ENCODE data around the gene INO80B. TPM values are rescaled to one million over a fixed set of nuclear protein-coding genes. Genes with fewer than 3 reads are reported as not detected.

The INO80B gene
- total RNA-seq, 1 donor from 2014 or later = 17.2 TPM

DNA sequence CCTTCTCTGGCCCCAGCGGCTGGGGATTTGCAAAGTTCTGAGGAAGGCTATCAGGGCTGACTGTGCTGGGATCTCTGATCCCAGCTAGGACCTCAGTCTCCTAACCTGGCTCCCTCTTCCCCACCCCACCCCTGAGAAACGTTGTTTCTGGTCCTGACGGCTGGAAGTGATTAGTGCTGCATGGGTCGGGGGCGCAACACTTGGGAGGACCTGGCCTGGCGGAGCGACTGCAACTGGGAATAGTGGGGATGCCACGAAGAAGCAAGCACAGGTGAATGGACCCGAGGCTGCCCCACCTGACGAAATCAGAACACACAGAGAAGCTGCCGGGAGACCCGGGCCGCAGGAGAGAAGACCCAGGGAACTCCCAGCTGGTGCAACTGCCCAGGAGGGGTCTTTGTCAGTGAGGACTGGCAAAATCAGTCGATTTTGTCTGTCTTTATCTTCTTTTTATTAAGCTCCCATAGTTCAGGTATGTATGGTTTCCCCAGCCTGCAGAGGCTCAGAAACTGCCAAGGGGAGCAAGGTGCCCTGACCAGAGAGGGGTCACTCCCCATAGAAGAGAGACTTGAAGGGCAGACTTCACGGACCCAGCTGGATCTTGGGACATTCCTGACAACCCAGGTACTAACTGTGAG, 45.2 kb downstream of the INO80B start:
- DNase-seq (ENCODE audit: extremely low read depth, low read depth, low spot score) = no peak

DNA sequence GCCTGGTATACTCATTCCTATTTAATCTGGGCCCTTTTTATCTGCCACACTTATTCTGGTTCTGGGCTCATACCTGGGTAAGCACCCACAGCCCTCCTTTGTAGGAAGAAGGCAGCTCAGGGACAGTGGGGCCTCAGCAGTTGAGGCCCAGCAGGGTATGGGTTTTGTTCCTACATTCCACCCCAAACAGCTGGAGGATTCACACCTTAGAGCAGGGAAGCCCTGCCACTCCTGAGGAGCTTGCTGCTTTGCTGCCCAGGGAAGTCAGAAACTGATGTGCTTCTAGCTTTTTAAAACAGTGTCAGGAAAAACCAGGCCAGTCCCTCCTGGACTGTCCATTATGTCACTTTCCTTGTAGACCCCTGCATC, 45.7 kb downstream of the INO80B start:
- no peak for DNase-seq (ENCODE audit: extremely low read depth, low read depth, low spot score)

DNA sequence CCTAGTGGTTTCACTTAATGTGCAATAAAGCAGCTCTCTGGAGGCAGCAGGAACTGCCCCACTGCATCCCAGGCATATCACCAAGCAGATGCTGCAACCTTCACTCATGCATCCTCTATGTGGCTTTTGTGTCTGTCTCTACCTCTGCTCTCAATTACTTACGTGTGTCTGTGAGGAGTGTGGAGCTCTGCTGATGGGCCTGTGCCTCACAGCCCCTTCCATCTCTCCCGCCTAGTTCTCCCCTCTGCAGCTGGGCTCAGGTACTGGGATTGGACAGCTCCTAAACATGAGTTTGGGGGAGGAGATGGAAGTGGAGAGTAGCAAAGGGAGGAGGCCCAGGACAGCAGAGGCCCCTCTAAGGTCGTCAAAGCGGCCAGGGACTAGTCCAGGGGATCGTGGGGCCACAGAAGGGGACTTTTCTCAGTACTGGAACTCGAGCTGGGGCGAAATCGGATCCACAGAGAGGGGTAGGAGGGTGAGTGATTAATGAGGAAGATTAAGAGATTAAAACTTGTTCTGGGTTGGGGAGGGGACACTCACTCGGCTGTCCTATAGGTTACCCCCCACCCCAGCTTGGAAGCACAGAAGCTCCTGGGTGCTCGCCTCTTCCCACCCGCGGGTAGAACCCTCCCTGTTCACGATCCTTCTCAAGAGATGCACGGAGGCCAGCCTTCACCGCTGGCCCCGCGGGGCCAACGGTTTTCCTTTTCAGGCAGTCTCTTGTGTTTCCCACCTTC, 46.6 kb downstream of the INO80B start:
- no peak for DNase-seq (ENCODE audit: extremely low read depth, low read depth, low spot score)

DNA sequence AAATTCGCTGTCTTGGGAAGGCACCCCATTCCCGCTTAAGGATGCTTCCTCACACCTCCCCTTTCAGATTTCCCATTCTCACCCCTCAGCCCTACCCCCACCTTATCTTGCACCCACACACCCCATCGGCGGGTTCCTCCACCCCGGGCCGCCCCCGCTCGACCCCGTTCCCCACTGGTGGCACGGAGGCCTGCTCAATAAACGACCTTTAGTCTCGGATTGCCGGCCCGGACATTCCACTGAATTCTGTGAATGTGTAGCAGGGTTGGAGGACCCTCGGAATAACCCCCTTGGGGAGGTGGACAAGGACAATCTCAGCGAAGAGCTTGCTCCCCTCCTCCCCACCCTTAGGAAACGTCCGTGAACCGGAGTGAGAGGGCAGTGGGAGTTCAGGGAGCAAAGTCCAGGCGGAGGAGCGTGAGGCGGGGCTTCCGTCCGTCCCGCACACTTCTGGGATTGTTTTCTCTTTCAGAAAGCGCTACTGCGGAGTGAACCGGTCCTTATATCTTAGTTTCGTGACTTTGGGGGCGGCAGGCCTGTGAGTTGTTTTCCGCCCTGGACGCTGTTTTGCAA, 47.3 kb downstream of the INO80B start:
- DNase-seq (ENCODE audit: extremely low read depth, low read depth, low spot score) = no peak

DNA sequence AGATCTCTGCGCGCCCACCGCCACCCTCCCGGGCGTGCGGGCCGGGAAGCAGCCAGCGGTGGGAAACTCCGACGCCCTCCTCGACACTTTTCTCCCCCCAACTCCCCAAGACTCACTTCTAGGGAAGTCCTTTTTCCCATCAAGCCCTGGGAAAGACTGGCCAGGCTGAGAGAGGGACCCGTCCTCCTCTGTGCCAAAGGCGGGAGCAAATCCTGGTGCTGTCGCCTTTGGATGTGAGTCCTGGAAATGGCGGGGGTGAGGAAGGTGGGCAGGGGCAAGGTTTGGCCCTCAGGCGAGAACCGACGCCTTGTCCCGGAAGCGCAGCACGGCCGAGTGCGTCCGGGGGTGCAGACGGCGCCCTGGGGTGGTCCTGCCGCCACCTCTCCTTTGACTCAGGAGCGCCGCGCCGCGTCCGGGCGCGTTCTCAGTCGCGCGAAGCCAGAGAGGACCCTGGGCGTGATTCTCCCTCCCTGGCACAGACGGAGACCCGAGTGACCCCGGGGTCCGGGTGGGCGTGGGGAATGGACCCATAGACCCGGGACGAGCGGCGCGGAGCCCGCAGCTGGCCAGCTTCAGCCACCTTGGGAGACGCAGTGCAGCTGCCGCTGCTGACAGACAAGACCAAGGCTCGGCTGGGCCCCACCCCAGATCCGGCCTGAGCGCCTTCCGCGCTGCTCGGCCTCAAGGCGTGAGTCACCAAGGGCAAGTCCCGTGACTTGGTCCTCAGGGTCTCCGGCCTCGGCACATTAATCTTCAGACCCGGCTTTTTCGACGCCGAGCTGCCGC, 48.0 kb downstream of the INO80B start:
- no peak for DNase-seq (ENCODE audit: extremely low read depth, low read depth, low spot score)

DNA sequence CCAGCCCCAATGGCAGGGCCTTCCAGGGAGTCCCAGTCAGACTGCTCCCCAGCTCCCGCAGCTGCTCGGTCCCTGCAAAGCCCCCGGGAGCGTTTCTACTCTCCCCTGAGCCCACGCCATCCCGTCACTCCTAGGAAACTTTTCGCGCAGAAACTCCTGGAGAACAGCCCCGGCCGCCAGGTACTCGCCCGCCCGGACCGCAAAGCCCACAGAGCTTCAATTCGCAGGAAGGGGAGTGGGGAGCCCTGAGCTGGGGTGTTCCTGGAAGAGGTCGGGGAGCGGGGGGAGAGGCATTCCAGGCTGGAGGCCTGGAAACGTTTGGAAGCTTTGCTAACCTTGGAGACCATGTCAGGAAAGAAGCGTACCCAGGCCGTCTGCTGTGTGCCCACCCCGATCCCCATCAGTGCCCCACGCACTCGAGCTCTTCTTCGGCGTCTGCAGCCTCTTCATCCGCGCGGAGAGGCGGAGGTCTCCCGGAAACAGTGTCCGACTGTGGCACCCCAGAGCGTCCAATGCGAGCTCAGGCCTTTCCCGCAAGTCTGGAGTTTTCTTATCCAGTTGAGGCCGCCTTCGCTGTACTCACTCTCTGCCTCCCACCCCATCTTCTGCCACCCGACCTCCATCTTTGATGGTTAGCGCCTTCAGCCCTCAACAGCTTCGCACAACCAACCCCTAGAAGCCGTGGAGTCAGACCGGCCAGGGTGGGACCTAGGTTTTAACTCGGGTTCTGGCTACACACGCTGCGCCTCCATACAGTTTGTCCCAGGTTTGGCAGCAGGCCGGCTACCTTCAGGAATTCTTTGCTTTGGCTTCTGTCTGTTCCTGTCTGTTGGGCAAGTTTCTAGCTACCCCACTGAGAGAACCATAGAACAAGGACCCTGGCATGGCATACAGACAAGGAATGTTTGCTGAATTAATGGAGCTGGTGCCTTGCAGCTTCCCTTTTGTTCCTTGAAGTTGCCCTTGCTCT, 48.9 kb downstream of the INO80B start:
- DNase-seq (ENCODE audit: extremely low read depth, low read depth, low spot score) = no peak

DNA sequence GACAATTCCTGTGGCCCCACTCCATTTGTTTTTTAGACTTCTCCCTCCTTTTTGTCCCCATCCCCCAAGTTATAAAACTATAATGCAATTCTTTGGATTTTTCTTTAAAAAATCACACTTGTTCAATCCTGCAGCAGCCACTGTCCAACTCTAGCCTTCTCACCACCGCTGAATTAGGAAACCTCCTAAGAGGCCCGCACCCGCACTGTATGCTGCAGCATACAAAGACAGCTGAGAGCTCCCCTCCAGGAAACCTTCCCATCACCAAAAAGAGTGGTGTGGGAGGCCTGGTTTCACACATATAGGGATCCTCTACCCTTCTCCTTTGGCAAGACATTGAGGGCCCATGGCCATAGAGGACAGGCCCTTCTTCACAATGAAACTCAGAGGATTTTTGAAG, 49.7 kb downstream of the INO80B start:
- DNase-seq (ENCODE audit: extremely low read depth, low read depth, low spot score) = no peak

DNA sequence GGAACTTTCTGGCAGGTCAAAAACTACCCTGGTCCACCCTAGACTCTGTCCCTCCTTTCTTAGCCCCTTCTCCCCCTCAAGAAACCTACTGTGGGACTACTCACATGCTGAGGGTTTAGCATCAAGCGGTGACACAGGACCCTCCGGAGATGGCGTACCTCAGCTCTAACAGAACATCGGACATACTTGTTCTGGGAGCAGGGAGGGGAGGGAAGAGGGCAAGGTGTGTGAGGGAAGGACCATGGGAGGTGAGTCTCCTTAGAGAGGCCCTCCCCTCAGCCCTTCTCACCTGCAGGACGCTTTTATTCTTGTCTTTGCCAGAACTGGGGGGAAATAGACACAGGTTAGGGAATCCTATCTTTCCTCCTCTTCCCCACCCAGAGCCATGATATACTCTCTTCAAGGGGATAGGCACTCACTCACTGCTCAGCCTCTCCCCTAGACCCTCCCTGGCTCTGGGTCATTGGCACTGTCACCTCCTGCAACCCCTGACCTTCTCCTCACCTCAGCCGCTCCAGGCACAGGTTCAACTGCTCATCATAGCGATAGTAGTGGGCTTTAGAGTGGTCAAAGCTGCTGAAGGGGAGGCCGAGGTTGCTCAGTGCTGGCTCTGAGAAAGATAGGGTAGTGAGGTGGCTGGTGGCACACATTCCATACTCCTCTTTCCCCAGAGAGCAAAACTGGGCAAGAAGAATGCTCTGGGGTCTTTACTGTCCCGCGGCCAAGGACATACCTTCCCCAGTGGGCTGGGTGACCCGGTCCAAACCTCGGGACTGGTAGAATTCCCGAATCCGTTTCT, 50.8 kb downstream of the INO80B start:
- no peak for DNase-seq (ENCODE audit: extremely low read depth, low read depth, low spot score)

DNA sequence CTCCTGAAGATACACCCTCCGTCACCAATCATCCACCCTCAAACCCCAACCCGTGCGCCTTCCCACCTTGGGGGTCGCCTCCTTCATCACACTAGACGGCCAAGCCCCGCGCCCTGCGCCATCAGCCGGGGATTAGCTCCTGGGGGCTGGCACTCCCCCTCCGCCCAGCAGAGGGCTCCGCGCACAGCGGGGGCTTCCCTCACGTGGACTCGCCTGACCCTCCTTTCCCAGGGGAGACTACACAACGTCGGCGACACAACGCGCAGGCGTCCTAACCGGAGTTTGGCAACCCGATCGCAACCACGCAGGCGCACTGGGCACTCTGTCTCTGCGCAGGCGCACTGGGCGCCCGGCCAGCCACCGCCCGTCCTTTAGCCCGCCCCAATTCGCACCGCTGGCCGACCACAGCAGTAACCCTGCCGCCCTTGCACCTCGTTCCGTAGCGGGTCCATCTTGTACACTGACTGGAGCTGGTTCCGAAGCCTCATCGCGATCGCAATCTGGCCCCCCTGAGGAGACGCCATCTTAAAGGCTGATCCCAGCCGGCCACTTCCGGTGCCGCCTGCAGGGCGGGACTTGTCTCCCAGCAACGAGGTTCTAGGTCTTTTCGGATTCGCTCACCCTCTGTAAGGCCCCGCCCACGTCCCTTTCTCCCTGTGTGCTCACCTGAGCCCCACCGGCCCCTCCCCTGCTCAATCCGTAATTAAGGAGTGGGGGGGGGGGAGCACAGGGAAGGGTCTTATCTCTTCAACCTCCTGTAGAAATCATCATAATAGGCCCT, 52.4 kb downstream of the INO80B start, which contains the start of gene PCGF1:
Gene PCGF1, minus strand, starts transcription at position 551 of the 781 bp plus-strand sequence. Its CDS starts 27 bp downstream, at position 524.
- DNase-seq (ENCODE audit: extremely low read depth, low read depth, low spot score) = peak; percentile 83

Other genes starting within 250 kb of the INO80B start
- 0.10 and 0.18 TPM in 2 replicates for gene SLC4A5, start 111.7 kb upstream of the INO80B start, total RNA-seq
- 152 and 167 TPM in 2 replicates for gene DCTN1, start 74.8 kb upstream of the INO80B start, total RNA-seq
- 0.34 and 0.82 TPM in 2 replicates for gene C2orf81, start 33.5 kb upstream of the INO80B start, total RNA-seq
- 29.1 and 35.6 TPM in 2 replicates for gene WDR54, start 33.4 kb upstream of the INO80B start, total RNA-seq
- gene RTKN, start 13.2 kb upstream of the INO80B start, total RNA-seq = 11.2 and 14.5 TPM in 2 replicates
- gene WBP1, start 3.4 kb downstream of the INO80B start, total RNA-seq = 41.0 and 50.8 TPM in 2 replicates
- gene MOGS, start 10.3 kb downstream of the INO80B start, total RNA-seq = 94.6 and 120 TPM in 2 replicates
- gene MRPL53, start 17.6 kb downstream of the INO80B start, total RNA-seq = 12.7 and 17.0 TPM in 2 replicates
- 12.5 and 19.3 TPM in 2 replicates for gene CCDC142, start 27.9 kb downstream of the INO80B start, total RNA-seq
- 14.1 and 37.5 TPM in 2 replicates for gene TTC31, start 28.0 kb downstream of the INO80B start, total RNA-seq
- gene LBX2, start 44.5 kb downstream of the INO80B start, total RNA-seq = 3.9 and 4.3 TPM in 2 replicates
- gene PCGF1, start 52.6 kb downstream of the INO80B start, total RNA-seq = 10.9 and 14.4 TPM in 2 replicates
- not detected in 2 replicates for gene TLX2, start 59.4 kb downstream of the INO80B start, total RNA-seq
- not detected in 2 replicates for gene DQX1, start 71.1 kb downstream of the INO80B start, total RNA-seq
- gene AUP1, start 74.6 kb downstream of the INO80B start, total RNA-seq = 102 and 136 TPM in 2 replicates
- 30.6 TPM in 2 replicates for gene HTRA2, start 74.8 kb downstream of the INO80B start, total RNA-seq
- gene LOXL3, start 98.9 kb downstream of the INO80B start, total RNA-seq = 1.1 and 2.7 TPM in 2 replicates
- 12.9 and 17.2 TPM in 2 replicates for gene DOK1, start 99.6 kb downstream of the INO80B start, total RNA-seq
- gene M1AP, start 193.2 kb downstream of the INO80B start, total RNA-seq = not detected in 2 replicates
- 8.1 and 11.3 TPM in 2 replicates for gene SEMA4F, start 199.2 kb downstream of the INO80B start, total RNA-seq